Omental fat pad (tissue), 4 donors: ENCODE results near the gene EFNA1. TPM values are rescaled to one million over a fixed set of nuclear protein-coding genes. Genes with fewer than 3 reads are reported as not detected.

Experiments
- ATAC-seq: fragments of 150-250 bp; one replicate; pipeline ENCODE4 v1.9.1; 2016; ENCODE audit warnings: mild to moderate bottlenecking, moderate library complexity; ENCODE audit not compliant: low FRiP score
- DNase-seq: peaks from one replicate; pipeline ENCODE4 v3.0.0-alpha.2; 2019; ENCODE audit warnings: low spot score
- CTCF ChIP-seq, 3 donors: fragments of 450-650 bp; IDR thresholded peaks; one replicate each; pipeline ENCODE4 v1.5.1; 2016 to 2017; ENCODE audit warnings: antibody characterized with exemption in 3 of 3, mild to moderate bottlenecking in 3 of 3, moderate library complexity in 2 of 3
- total RNA-seq, 4 donors: library from RNA; depleted of rRNA; stranded (reverse); fragments of >200 nt; gene quantifications; one replicate each; pipeline ENCODE4 v1.1.0, GENCODE V29; 2016

The EFNA1 gene
- total RNA-seq, 4 donors from 2014 or later = 29.2 to 61.7 (median 56.7) TPM

- DNase-seq = no peak
- no peak for TF ChIP-seq CTCF (IDR thresholded peaks at IDR 0.05)
- ATAC-seq = no peak
These were observed 46.0 kb upstream of the EFNA1 start for GRCh38 chr1:155081472-155082300.

- TF ChIP-seq CTCF (IDR thresholded peaks at IDR 0.05) = no peak
- DNase-seq = no peak
- no peak for ATAC-seq
These were observed 45.2 kb upstream of the EFNA1 start for GRCh38 chr1:155082301-155083051.

- DNase-seq = no peak
- no peak for TF ChIP-seq CTCF (IDR thresholded peaks at IDR 0.05)
- ATAC-seq = no peak
These were observed 44.6 kb upstream of the EFNA1 start for GRCh38 chr1:155083052-155083541.

GRCh38 chr1:155083865-155084721 lies 43.6 kb upstream of the EFNA1 start:
- no peak for DNase-seq
- no peak for TF ChIP-seq CTCF (IDR thresholded peaks at IDR 0.05)
- ATAC-seq = no peak

- DNase-seq (peak; percentile 86), ATAC-seq (peak; percentile 83)
- peak in 2 of 3 donors; percentile 43 to 96 for TF ChIP-seq CTCF (IDR thresholded peaks at IDR 0.05)
These were observed 42.8 kb upstream of the EFNA1 start for GRCh38 chr1:155084722-155085503.
